Measurements from ENCODE around the gene KLHL34.

KLHL34 gene

GRCh38 chrX:21620234-21620633 is 37.9 kb downstream of the KLHL34 start:
- H3K27ac ChIP-seq (replicated peaks), result no peak overlapping the region
- no peaks in the 10 kb centered on the region for H3K27me3 ChIP-seq (ENCODE audit: insufficient read depth, poor library complexity, severe bottlenecking)
- no peak for DNase-seq (ENCODE audit: low read depth in 1 of 2, low spot score in 1 of 2)
- H3K4me3 ChIP-seq (replicated peaks; ENCODE audit: insufficient read depth, low read length), result no peak overlapping the region
- TF ChIP-seq SPI1 (IDR thresholded peaks at IDR 0.05; ENCODE audit: borderline replicate concordance, low read depth) (no peak), GABPA (IDR thresholded peaks at IDR 0.05; ENCODE audit: low read depth) (no peak), POLR2AphosphoS5 (IDR thresholded peaks at IDR 0.05; ENCODE audit: low read depth) (no peak), REST (IDR thresholded peaks at IDR 0.05; ENCODE audit: insufficient replicate concordance, low read depth) (no peak), CTCF (IDR thresholded peaks at IDR 0.05; ENCODE audit: insufficient read depth, low read length) (no peak)

GRCh38 chrX:21616386-21616785 is 41.7 kb downstream of the KLHL34 start:
- no peak for DNase-seq (ENCODE audit: low read depth in 1 of 2, low spot score in 1 of 2)
- TF ChIP-seq SPI1 (IDR thresholded peaks at IDR 0.05; ENCODE audit: borderline replicate concordance, low read depth) (no peak), CTCF (IDR thresholded peaks at IDR 0.05; ENCODE audit: insufficient read depth, low read length) (no peak), REST (IDR thresholded peaks at IDR 0.05; ENCODE audit: insufficient replicate concordance, low read depth) (no peak), POLR2AphosphoS5 (IDR thresholded peaks at IDR 0.05; ENCODE audit: low read depth) (no peak), GABPA (IDR thresholded peaks at IDR 0.05; ENCODE audit: low read depth) (no peak)
- Histone ChIP-seq H3K27ac (replicated peaks) (no peak overlapping the region), H3K4me3 (replicated peaks; ENCODE audit: insufficient read depth, low read length) (no peak overlapping the region), H3K27me3 (ENCODE audit: insufficient read depth, poor library complexity, severe bottlenecking) (no peaks in the 10 kb centered on the region)

DNA sequence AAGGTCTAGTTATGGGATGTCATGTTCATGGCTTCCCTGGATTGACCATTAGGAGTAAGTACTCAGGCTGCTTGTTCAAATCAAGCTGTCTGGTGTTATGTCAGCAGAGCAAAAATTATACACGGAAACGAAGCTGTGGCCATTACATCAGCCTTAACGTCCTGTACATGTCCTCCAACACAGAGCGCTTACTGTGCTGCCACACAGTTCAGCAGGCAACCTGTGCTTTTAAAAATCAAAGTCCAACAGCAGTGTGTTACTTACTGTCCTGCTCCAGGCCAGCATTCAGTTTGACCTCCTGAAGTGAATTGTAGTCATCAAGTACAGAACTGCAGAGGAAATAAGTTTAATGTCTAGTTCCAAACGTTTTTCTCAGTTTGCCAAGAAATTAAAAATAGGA is 46.0 kb downstream of the KLHL34 start:
- no peak overlapping the region for H3K27ac ChIP-seq (replicated peaks)
- no peak overlapping the region for H3K4me3 ChIP-seq (replicated peaks; ENCODE audit: insufficient read depth, low read length)
- no peak for DNase-seq (ENCODE audit: low read depth in 1 of 2, low spot score in 1 of 2)
- TF ChIP-seq CTCF (IDR thresholded peaks at IDR 0.05; ENCODE audit: insufficient read depth, low read length), result no peak
- no peaks in the 10 kb centered on the region for H3K27me3 ChIP-seq (ENCODE audit: insufficient read depth, poor library complexity, severe bottlenecking)

DNA sequence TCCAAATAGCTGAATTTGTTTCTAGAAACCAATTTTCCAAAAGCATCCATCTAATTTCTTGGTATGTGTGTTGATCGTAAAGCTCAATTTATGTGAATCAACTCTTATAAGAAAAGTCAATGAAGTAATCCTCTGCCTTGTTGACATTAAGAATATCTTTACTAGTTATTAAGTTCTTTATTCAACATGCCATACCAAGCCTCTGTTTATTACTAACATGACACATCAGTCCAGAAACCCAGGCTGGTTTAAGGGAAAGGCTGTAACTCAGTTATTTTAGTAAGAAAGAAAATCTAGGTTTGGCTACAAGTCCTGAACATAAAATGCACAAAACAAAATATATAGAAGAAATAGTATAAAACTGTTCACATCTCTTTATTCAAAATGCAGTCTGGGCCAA is 48.0 kb downstream of the KLHL34 start:
- DNase-seq (ENCODE audit: low read depth in 1 of 2, low spot score in 1 of 2), result no peak
- Histone ChIP-seq H3K27me3 (ENCODE audit: insufficient read depth, poor library complexity, severe bottlenecking) (no peaks in the 10 kb centered on the region), H3K4me3 (replicated peaks; ENCODE audit: insufficient read depth, low read length) (no peak overlapping the region), H3K27ac (replicated peaks) (no peak overlapping the region)
- TF ChIP-seq POLR2AphosphoS5 (IDR thresholded peaks at IDR 0.05; ENCODE audit: low read depth), result no peak
- no peak for TF ChIP-seq REST (IDR thresholded peaks at IDR 0.05; ENCODE audit: insufficient replicate concordance, low read depth)
- TF ChIP-seq SPI1 (IDR thresholded peaks at IDR 0.05; ENCODE audit: borderline replicate concordance, low read depth), result no peak
- no peak for TF ChIP-seq CTCF (IDR thresholded peaks at IDR 0.05; ENCODE audit: insufficient read depth, low read length)
- no peak for TF ChIP-seq GABPA (IDR thresholded peaks at IDR 0.05; ENCODE audit: low read depth)

Data from HL-60 (cell line).